ENCODE data around the gene RCE1.
"Not testable (repeated sequence)": the region's sequence is repeated elsewhere in the genome, so short reads cannot be mapped to it uniquely, and the experiment has no call there.

The RCE1 gene, protein sequence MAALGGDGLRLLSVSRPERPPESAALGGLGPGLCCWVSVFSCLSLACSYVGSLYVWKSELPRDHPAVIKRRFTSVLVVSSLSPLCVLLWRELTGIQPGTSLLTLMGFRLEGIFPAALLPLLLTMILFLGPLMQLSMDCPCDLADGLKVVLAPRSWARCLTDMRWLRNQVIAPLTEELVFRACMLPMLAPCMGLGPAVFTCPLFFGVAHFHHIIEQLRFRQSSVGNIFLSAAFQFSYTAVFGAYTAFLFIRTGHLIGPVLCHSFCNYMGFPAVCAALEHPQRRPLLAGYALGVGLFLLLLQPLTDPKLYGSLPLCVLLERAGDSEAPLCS

DNA sequence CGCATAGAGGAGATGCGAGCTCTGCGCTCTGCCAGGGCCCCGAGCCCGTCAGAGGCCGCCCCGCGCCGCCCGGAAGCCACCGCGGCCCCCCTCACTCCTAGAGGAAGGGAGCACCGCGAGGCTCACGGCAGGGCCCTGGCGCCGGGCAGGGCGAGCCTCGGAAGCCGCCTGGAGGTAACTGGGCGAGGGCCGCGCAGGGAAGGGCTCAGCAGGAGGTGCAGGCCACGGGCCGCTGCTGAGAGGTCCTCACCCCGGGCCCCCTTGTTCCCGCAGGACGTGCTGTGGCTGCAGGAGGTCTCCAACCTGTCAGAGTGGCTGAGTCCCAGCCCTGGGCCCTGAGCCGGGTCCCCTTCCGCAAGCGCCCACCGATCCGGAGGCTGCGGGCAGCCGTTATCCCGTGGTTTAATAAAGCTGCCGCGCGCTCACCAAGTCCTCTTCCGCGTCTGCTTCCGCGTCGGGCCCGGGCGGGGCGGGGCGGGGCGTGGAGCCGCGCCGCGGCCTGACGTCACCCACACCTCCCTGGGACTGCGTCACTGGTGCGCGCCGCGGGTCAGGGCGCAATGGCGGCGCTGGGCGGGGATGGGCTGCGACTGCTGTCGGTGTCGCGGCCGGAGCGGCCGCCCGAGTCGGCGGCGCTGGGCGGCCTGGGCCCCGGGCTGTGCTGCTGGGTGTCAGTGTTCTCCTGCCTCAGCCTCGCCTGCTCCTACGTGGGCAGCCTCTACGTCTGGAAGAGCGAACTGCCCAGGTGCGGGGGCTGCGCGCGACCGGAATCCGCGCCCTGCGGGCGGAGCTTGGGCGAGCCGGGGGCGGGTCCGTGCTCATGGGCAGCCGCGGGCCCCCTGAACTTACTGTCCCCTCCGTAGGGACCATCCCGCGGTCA is at the start of gene RCE1:
RCE1 (plus strand) TSS at position 546 of the 880 bp plus-strand sequence; CDS start at position 561, 15 bp downstream.
- DNase-seq: peak; percentile 90

- not testable (repeated sequence) for DNase-seq
These were observed 43.4 kb upstream of the RCE1 start for GRCh38 chr11:66799815-66800214.

GRCh38 chr11:66800720-66801428 is 42.4 kb upstream of the RCE1 start:
- no peak for DNase-seq

DNA sequence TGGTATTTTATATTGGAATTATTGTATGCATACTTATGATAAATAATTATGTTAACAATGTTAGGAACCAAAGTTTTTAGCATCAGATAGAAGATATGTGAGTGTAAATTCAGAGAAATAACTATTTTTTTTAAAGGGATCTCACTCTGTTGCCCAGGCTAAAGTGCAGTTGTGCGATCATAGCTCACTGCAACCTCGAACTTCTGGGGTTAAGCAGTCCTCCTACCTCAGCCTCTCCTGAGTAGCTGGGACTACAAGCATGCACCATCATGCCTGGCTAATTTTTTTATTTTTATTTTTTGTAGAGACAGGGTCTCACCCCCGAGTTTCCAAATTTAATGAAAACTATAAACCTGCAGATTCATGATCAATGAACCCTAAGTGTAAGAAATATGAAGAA is 33.6 kb upstream of the RCE1 start:
- no peak for DNase-seq

DNA sequence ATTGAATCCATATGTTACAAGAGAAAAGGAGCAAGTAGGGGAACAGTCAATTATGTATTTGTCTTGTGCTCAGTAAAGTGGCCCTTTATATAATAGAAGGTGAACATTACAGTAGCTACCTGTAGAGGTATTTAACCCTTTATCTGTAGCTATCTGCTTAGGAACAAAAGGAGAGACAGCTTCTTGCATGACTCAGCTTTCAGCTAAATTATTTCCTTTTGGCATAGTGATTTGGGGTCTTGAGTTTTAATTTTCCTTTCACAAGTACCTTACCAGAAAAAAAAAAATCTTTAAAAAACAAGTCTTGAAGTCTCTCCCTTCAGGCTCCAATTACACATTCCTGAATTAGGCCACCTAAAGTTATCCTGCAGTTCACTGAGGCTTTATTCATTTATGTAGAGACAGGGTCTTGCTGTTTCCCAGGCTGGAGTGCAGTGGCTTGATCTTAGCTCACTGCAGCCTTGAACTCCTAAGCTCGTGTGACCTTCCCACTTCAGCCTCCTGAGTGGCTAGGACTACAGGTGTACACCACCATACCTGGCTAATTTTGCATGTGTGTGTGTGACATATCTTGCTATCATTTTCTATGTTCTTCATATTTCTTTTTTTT is 32.6 kb upstream of the RCE1 start:
- DNase-seq: no peak

- no peak for DNase-seq
These were observed 28.6 kb upstream of the RCE1 start for GRCh38 chr11:66814678-66815077.

DNA sequence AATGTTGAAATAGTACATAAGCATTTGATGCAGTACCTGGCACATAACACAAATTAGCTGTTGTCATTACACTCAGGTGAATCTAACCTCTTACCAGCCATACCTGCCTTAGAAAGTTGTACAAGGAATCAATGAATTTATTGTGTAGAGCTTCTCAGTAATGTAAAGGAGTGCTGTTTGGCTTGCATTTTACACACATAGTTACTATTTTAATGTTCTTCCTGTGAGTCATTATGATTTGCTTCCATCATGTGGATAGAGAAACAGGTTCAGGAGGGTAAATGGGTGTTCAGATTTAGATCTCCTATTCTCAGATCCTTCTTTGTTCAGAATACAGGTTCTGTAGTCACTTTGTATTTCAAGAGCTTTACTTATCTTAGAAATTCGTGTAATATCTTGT is 27.6 kb upstream of the RCE1 start:
- peak; percentile 7 for DNase-seq

GRCh38 chr11:66818231-66818955 is 24.8 kb upstream of the RCE1 start:
- no peak for DNase-seq

DNA sequence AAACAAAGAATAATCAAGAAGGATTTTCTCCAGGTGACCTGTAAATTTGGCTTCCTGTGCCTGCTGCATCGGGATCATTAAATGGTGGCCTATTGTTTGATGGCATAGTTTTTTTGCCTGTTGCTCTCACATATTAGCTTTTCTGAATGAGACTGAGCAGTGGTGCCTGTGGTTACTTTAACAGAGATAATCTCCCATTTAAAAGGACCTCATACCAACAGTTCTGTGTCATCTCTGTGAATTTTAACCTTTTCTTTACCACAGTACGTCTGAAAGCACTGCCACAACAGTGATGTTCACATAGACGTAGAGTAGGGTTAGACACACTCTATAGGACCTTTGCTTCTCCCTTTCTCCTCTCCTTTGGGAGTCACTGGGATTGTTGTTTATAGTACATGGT is 22.9 kb upstream of the RCE1 start:
- DNase-seq: no peak

GRCh38 chr11:66820901-66821300 is 22.3 kb upstream of the RCE1 start:
- no peak for DNase-seq

- DNase-seq: no peak
These were observed 19.5 kb upstream of the RCE1 start for GRCh38 chr11:66823700-66824099.

GRCh38 chr11:66824573-66824972 is 18.7 kb upstream of the RCE1 start:
- DNase-seq: not testable (repeated sequence)

GRCh38 chr11:66834539-66834845 is 8.7 kb upstream of the RCE1 start:
- no peak for DNase-seq

DNA sequence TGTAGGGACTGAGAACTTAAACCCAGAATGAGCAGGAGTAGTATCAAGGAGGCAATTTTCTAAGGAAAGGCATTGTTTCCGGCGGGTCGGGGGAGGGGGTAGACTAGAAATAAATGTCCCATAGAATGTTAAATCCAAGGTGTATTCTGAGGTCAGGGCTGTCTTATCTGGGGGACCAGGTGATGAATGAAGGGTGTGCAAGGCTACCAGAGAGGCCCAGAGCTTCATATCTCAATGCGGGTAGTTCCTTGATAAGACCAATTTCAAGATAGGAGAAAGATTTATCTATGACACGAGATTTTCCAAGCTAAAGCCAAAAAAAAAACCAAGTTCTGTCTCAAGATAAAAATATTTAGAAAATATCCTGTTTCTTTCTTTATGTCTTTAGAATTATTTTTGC is 8.3 kb upstream of the RCE1 start:
- DNase-seq: no peak

DNA sequence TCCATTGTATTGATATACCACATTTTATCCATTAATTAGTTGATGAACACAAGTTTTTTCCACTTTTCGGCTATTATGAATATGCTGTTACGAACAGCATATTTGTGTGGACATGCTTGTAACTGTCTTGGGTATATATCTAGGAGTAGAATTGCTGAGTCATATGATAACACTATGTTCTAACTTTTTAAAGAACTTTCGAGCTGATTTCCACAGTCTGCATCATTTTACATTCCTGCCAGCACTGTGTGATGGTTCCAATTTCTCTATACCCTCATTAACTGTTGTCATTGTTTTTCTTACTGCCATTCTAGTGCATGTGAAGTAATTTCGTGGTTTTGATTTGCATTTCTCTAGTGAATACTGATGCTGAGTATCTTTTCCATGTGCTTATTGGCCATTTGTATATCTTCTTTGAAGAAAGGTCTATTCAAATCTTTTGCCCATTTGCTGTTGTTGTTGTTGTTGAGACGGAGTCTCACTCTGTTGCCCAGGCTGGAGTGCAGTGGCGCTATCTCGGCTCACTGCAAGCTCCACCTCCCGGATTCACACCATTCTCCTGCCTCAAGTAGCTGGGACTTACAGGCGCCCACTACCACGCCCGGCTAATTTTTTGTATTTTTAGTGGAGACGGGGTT is 7.4 kb upstream of the RCE1 start:
- peak; percentile 60 for DNase-seq

DNA sequence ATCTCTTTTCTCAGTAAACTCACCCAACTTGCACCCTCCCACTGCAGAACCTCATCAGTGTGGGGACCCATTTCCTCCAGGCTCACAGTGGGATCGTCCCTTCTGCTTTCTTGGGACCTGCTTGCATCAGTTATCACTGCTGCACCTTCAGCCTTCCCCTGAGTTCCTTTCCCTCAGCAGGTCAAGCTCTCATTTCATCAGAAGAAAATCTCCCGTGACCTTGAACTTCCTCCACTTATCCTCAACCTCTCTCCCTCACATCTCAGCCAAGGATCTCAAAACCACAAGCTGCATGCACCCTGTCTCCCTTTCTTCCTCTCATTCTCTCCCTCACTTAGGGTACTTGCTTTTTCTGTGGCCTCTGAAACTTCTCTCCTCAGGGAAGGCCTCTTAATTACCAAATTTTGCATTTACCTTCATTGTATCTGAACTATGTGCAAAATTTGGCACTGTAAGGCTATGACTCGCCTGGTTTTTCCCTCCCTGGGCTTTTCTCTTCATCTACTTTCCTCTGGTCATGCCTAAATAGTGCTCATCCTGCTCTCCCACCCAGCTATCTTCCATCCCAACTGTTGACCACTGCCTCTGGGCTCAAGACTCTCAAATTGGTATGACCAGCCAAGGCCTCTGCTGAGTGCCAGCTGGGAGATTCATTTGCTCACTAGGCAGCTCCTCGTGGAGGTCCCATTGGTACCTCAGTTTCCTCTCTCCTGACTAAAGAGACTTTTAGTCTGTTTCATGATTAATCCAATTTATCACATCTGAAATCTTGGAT is 2.7 kb upstream of the RCE1 start:
- DNase-seq: no peak

- DNase-seq: no peak
These were observed 1.4 kb upstream of the RCE1 start for GRCh38 chr11:66841861-66842260.

- DNase-seq: no peak
These were observed 743 bp upstream of the RCE1 start for GRCh38 chr11:66842501-66842895.

- DNase-seq: no peak
These were observed 695 bp downstream of the RCE1 start for GRCh38 chr11:66843776-66844495.

GRCh38 chr11:66844496-66845142 is 1.4 kb downstream of the RCE1 start:
- DNase-seq: no peak
